ENCODE results near the gene COBL.

The COBL gene

GRCh38 chr7:51329696-51330263 is 13.2 kb upstream of the COBL start:
- H3K27ac ChIP-seq, result no peak overlapping the region
- no peak for TF ChIP-seq CTCF (IDR thresholded peaks at IDR 0.05)

GRCh38 chr7:51328351-51328801 is 11.8 kb upstream of the COBL start:
- Histone ChIP-seq H3K27ac (no peak overlapping the region), H3K9me3 (no peaks in the 10 kb centered on the region), H3K4me3 (ENCODE audit: low read depth in 1 of 2, low read length in 1 of 2) (no peak overlapping the region), H3K36me3 (no peaks in the 10 kb centered on the region), H3K4me1 (ENCODE audit: control insufficient read depth in 1 of 2, insufficient read depth in 1 of 2, low read depth in 1 of 2, low read length in 1 of 2) (peaks cover 12 to 19% of the 10 kb centered on the region in 2 experiments), H3K27me3 (no peaks in the 10 kb centered on the region)
- no peak for TF ChIP-seq CTCF (IDR thresholded peaks at IDR 0.05)

More at GRCh38 chr7:51329696-51330263, 13.2 kb upstream of the COBL start:
- no peaks in the 10 kb centered on the region for H3K9me3 ChIP-seq
- H3K4me3 ChIP-seq (ENCODE audit: low read depth in 1 of 2, low read length in 1 of 2), result no peak overlapping the region
- H3K4me1 ChIP-seq (ENCODE audit: control insufficient read depth in 1 of 2, insufficient read depth in 1 of 2, low read depth in 1 of 2, low read length in 1 of 2), result peaks cover 4 to 6% of the 10 kb centered on the region in 2 experiments
- no peaks in the 10 kb centered on the region for H3K36me3 ChIP-seq
- H3K27me3 ChIP-seq, result no peaks in the 10 kb centered on the region

- TF ChIP-seq CTCF (IDR thresholded peaks at IDR 0.05), result no peak
- no peaks in the 10 kb centered on the region for H3K27me3 ChIP-seq
- no peak overlapping the region for H3K27ac ChIP-seq
- no peaks in the 10 kb centered on the region for H3K9me3 ChIP-seq
- peaks cover 12 to 19% of the 10 kb centered on the region in 2 experiments for H3K4me1 ChIP-seq (ENCODE audit: control insufficient read depth in 1 of 2, insufficient read depth in 1 of 2, low read depth in 1 of 2, low read length in 1 of 2)
- H3K36me3 ChIP-seq, result no peaks in the 10 kb centered on the region
- H3K4me3 ChIP-seq (ENCODE audit: low read depth in 1 of 2, low read length in 1 of 2), result no peak overlapping the region
Observed at GRCh38 chr7:51327287-51327717, 10.7 kb upstream of the COBL start.

GRCh38 chr7:51326656-51327286 is 10.2 kb upstream of the COBL start:
- H3K4me3 ChIP-seq (ENCODE audit: low read depth in 1 of 2, low read length in 1 of 2), result no peak overlapping the region
- no peak for TF ChIP-seq CTCF (IDR thresholded peaks at IDR 0.05)
- H3K4me1 ChIP-seq (ENCODE audit: control insufficient read depth in 1 of 2, insufficient read depth in 1 of 2, low read depth in 1 of 2, low read length in 1 of 2), result peaks cover 12 to 19% of the 10 kb centered on the region in 2 experiments
- H3K27me3 ChIP-seq, result no peaks in the 10 kb centered on the region
- no peaks in the 10 kb centered on the region for H3K9me3 ChIP-seq
- no peaks in the 10 kb centered on the region for H3K36me3 ChIP-seq
- no peak overlapping the region for H3K27ac ChIP-seq

- Histone ChIP-seq H3K36me3 (no peaks in the 10 kb centered on the region), H3K4me3 (ENCODE audit: low read depth in 1 of 2, low read length in 1 of 2) (no peak overlapping the region), H3K27ac (no peak overlapping the region), H3K27me3 (peaks cover under 1% of the 10 kb centered on the region), H3K9me3 (no peaks in the 10 kb centered on the region), H3K4me1 (ENCODE audit: control insufficient read depth in 1 of 2, insufficient read depth in 1 of 2, low read depth in 1 of 2, low read length in 1 of 2) (peaks cover 12 to 19% of the 10 kb centered on the region in 2 experiments)
- no peak for TF ChIP-seq CTCF (IDR thresholded peaks at IDR 0.05)
Observed at GRCh38 chr7:51325908-51326307, 9.3 kb upstream of the COBL start.
